Fibroblast of the aortic adventitia (primary cell): Measurements from ENCODE around the gene LAMP2. TPM values are rescaled to one million over a fixed set of nuclear protein-coding genes. Genes with fewer than 3 reads are reported as not detected.

Experiments
- DNase-seq: peaks from one replicate; pipeline ENCODE4 v3.0.0-alpha.2; 2010; ENCODE audit warnings: low read depth
- H3K4me3 ChIP-seq: 2 replicates; pipeline ENCODE4 v1.5.1; 2011; ENCODE audit warnings: low read depth, mild to moderate bottlenecking, control low read depth, low read length, moderate library complexity
- total RNA-seq: library from RNA; depleted of rRNA; stranded (reverse); fragments of >200 nt; gene quantifications from 2 replicates; pipeline ENCODE4 v1.2.3, GENCODE V29; 2012; ENCODE audit warnings: low replicate concordance
- TF ChIP-seq, protein P1 (sequence below): IDR thresholded peaks from 2 replicates; pipeline ENCODE4 v1.5.1; 2011; ENCODE audit warnings: mild to moderate bottlenecking, low read length, control low read depth, inconsistent platforms; ENCODE audit not compliant: insufficient read depth

LAMP2 gene
- total RNA-seq, 1 donor, result 247 TPM

DNA sequence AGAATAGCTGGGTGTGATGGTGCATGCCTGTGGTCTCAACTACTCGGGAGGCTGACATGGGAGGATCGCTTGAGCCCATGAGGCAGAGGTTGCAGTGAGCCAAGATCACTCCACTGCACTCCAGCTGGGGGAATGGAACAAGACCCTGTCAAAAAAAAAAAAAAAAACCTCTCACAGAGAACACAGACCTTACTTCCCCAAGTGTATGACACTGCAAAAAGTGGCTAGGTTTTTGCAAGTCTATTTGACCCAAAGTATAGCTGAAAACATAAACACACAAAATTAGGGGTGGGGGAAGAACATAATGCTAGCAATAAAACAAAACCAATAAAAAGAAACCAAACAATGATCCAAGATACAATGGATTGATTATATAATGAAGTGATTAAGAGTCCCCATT lies 6.7 kb downstream of the LAMP2 start:
- no peak overlapping the region for H3K4me3 ChIP-seq
- TF ChIP-seq, protein P1, sequence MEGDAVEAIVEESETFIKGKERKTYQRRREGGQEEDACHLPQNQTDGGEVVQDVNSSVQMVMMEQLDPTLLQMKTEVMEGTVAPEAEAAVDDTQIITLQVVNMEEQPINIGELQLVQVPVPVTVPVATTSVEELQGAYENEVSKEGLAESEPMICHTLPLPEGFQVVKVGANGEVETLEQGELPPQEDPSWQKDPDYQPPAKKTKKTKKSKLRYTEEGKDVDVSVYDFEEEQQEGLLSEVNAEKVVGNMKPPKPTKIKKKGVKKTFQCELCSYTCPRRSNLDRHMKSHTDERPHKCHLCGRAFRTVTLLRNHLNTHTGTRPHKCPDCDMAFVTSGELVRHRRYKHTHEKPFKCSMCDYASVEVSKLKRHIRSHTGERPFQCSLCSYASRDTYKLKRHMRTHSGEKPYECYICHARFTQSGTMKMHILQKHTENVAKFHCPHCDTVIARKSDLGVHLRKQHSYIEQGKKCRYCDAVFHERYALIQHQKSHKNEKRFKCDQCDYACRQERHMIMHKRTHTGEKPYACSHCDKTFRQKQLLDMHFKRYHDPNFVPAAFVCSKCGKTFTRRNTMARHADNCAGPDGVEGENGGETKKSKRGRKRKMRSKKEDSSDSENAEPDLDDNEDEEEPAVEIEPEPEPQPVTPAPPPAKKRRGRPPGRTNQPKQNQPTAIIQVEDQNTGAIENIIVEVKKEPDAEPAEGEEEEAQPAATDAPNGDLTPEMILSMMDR, result no peak
- DNase-seq, result no peak

DNA sequence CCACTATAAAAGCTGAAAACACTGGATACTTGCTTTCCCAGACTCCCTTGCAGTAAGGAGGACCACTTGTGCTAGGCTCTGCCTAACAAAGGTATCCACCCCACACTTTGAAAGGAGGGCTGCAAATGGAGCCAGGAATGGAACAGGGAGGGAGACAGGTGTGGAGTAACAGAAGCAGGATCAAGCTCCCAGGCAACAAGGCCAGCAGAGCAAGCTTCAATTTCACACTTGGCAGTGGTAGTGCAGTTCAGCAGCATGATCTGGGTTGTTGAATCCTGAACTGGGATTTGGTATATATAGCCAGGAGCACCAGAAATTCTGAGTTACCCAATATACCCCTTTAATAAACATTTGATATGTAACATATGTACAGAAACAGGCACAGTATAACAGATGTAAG lies 9.8 kb downstream of the LAMP2 start:
- no peak overlapping the region for H3K4me3 ChIP-seq
- DNase-seq, result no peak
- TF ChIP-seq, protein P1, result no peak

DNA sequence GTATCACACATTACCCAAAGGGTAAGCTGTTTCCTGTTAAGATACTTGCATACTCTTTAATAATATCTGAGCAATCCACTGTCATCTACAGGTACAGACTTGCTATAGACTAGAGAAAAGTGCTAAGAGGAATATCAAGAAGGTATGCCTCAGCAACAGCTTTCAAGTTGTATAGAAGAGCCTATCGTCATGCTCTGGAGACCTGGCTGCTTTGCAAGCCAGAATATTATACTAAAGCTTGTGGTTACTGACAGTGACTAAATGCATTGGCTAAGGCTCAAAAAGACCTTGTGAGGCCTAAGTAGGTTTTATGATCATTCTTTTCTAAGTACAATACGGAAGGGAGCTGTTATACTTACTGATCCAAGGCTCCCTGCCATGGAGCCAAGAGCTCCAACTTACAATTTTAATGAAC lies 11.3 kb downstream of the LAMP2 start:
- TF ChIP-seq, protein P1, result no peak
- peak; percentile 88 for DNase-seq
- H3K4me3 ChIP-seq, result no peak overlapping the region

DNA sequence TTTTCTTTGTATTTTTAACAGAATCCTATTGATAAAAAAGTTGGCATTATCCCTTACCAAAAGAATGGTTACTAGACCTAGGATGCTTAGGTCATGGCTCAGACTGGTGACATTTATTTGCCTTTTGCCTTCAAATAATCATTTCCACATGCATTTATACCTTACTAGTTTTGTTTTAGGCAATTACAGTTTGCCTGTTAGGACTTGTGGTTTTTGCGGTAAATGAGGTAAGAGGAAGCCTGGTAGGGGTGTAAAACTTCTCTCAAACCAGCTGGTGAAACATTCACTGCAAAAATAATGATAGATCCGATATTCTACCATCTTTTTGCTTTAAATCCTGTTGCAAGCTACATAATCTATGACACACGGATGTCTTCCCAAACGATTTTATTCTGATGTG lies 12.1 kb downstream of the LAMP2 start:
- peak; percentile 41 for DNase-seq
- no peak overlapping the region for H3K4me3 ChIP-seq
- TF ChIP-seq, protein P1, result no peak

DNA sequence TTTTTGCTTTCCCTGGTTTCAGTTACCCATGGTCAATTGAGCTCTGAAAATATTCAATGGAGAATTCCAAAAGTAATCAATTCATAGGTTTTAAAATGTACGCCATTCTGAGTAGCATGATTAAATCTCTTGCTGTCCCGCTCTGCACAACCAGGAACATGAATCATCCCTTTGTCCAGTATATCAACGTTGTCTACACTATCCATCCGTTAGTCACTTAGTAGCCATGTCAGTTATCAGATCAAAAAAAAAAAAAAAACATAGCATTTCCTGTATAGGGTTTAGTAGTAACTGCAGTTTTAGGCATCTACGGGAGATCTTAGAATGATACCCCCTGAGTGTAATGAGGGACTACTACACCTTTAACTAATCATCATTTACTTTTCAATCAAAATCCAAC lies 15.1 kb downstream of the LAMP2 start:
- no peak overlapping the region for H3K4me3 ChIP-seq
- peak; percentile 21 for DNase-seq
- TF ChIP-seq, protein P1, result no peak

DNA sequence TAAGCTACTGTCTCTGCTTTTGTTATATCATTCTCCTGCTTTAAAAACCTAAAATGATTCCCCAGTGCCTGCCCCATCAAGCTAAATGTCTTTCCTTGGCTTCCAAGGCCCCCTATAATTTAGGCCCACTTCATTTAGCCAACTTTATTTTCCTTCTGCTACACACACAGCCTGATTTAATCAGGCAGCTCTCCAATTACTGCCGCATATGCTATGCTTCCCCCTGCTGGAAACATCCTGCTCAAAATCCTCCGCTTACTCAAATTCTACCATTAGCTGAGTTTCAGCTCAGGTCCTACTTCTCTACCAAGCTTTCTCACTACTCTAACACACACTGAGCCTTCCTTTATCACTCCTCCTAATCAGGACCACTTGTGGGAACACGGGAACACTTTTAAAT lies 17.0 kb downstream of the LAMP2 start:
- no peak overlapping the region for H3K4me3 ChIP-seq
- DNase-seq, result peak; percentile 33
- TF ChIP-seq, protein P1, result peak; percentile 55

DNA sequence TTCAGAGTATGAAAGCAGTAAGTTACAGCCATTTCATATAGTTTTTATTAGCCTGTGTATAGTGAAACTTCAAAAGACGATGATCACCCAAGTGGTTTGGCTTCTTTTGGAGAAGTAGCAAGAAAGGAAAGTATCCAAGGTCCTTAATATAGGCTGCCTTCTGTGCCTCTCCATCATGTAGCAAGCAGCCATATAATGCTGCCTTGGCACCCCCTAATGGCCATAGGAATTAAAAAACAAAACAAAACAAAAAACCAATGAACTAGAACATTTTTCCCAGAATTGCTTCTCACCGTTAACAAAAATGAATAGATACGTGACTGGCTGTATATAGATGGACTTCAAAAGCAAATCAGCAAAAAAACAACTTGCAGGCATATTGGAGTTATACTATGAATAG lies 18.9 kb downstream of the LAMP2 start:
- peak; percentile 10 for DNase-seq
- H3K4me3 ChIP-seq, result no peak overlapping the region
- TF ChIP-seq, protein P1, result no peak
